A549 treated with CpdA at 1 μM for 4 hours (cell line): Measurements from ENCODE around the gene ABRACL. TPM values are rescaled to one million over a fixed set of nuclear protein-coding genes. Genes with fewer than 3 reads are reported as not detected.

Source experiments
- total RNA-seq: library from RNA; stranded (reverse); fragments of 200-300 nt; extraction: Qiagen RNA extraction; gene quantifications from 5 replicates; pipeline ENCODE4 v1.2.3, GENCODE V29; 2022; ENCODE audit warnings: low read depth

ABRACL gene
- 44.7 to 62.1 TPM (median 48.6 TPM) in 5 replicates for total RNA-seq

GRCh38 chr6:139028658-139029469 is at the start of gene ABRACL:
Gene ABRACL, plus strand, starts transcription at chr6:139028745. Its CDS starts 5,416 bp downstream, at chr6:139034161.

DNA sequence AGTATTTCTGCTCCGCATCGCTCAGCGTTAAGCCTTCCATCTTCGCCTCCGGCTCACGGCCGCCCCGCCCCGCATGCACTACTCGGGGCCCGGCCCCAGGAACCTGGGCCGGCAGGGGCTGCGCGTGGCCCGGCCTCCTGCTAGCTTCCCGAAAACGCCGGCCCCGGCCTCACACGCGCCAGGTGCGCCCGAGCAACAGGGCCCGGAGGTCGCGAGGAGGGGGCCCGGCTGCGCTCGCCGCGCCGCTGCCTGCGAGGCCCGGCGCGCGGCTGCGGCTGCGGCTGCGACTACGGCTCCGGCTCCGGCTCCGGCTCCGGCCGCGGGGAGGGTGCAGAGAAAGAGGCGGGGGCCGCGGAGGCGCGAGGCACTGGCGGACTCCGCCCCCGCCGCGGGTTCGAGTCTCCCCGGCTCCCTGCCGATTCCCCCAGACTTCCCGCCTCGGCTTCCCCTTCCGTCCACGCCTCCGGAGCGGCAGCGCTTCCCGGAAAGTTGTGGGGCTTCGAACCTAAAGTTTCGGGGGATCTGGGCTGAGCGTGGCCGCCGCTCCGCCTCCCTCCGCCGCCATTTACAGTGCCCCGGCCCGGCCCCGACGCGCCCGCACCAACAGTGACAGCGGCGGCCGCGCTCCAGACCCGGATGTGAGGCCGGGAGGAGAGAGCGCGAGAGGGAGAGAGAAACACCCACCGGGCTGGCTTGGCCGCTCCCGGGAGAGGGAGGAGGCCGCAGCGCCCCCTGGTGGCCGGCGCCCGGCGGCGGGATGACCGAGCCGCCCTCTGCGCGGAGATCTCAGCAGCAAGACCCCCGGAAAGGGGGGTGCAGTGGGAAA is 40.7 kb upstream of the ABRACL start, which contains the start of gene REPS1:
Gene REPS1 (minus strand): TSS at position 611 of the 826 bp plus-strand sequence. CDS start 571 bp downstream, at position 40.

Other genes with a start within 250 kb of the ABRACL start
- gene ECT2L, start 232.7 kb upstream of the ABRACL start, total RNA-seq, result not detected in 5 replicates
- gene REPS1, start 40.5 kb upstream of the ABRACL start, total RNA-seq, result 19.2 to 22.8 TPM (median 21.2 TPM) in 5 replicates
- 1.3 to 2.3 TPM (median 1.9 TPM) in 5 replicates for gene HECA, start 106.3 kb downstream of the ABRACL start, total RNA-seq